Measurements from ENCODE around the gene CEP152.
A peak's percentile ranks its signal among the peaks of the same experiment; 100 is the strongest.
"Not testable (repeated sequence)": the region's sequence is repeated elsewhere in the genome, so short reads cannot be mapped to it uniquely, and the experiment has no call there.

CEP152 gene, protein sequence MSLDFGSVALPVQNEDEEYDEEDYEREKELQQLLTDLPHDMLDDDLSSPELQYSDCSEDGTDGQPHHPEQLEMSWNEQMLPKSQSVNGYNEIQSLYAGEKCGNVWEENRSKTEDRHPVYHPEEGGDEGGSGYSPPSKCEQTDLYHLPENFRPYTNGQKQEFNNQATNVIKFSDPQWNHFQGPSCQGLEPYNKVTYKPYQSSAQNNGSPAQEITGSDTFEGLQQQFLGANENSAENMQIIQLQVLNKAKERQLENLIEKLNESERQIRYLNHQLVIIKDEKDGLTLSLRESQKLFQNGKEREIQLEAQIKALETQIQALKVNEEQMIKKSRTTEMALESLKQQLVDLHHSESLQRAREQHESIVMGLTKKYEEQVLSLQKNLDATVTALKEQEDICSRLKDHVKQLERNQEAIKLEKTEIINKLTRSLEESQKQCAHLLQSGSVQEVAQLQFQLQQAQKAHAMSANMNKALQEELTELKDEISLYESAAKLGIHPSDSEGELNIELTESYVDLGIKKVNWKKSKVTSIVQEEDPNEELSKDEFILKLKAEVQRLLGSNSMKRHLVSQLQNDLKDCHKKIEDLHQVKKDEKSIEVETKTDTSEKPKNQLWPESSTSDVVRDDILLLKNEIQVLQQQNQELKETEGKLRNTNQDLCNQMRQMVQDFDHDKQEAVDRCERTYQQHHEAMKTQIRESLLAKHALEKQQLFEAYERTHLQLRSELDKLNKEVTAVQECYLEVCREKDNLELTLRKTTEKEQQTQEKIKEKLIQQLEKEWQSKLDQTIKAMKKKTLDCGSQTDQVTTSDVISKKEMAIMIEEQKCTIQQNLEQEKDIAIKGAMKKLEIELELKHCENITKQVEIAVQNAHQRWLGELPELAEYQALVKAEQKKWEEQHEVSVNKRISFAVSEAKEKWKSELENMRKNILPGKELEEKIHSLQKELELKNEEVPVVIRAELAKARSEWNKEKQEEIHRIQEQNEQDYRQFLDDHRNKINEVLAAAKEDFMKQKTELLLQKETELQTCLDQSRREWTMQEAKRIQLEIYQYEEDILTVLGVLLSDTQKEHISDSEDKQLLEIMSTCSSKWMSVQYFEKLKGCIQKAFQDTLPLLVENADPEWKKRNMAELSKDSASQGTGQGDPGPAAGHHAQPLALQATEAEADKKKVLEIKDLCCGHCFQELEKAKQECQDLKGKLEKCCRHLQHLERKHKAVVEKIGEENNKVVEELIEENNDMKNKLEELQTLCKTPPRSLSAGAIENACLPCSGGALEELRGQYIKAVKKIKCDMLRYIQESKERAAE (N-terminal part only)

DNA sequence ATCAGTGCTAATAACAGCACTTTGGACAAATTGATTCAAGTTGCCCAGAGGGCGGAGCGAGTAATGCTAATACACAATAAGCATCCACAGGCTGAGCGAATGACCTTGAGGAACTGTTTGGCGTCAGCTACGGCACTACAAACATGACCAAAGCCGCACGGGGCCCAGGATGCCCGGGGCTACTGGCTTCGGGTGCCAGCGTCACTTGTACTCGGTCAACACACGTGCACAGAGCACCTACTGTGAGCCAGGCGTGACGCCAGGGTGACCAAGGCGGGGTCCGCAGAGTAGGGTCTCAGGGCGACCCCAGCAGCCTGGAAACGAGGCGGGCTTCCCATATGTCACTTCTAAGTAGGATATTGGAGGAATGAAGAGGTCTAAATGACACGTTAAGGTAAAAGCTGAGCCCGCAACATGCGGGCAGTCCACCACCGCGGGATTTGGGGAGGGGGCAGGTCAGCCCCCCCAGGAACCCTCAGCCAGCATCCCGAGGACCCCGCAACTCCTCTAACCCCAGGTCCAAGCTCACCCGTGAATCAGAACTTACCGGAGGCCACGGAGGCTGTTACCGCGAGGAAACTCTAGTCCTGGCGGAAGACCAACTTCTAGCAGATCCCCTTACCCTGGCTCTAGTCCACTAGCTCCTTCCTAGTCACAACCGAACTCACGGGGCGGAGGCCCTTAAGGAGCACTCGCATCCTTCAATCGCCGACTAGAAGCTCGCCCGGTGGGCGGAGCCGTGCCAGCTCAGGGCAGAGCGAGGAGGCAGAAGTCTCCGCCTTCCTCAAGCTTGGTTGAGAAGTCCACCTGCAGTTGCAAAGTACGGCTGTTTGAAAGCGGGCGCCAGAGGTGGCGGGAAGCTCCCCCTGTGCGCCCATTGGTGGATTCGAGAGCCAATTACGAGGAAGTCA is at the start of gene CEP152:
TSS of gene CEP152 (minus strand) at position 656 of the 911 bp plus-strand sequence. CDS start 5,420 bp downstream, outside the sequence.
- peak; percentile 100 for DNase-seq (ENCODE audit: low read depth)

DNA sequence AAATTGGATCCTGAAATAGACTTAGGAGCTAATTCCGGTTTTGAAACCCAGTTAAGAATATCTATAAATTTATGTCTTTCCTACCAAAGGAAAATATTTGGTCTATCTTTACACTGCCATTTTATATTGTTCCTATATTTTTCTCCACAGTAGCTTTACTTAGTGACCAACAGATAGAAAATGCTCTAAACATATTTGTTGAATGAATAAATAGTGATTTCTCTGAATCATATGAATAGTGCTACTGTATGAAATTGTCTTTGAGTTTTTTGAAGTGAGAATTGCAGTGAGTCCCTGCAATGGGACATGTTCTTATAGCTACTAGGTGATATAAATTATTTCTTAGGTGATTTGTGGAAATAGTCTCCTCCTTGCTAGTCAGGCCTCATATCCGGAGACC is 48.6 kb upstream of the CEP152 start:
- DNase-seq (ENCODE audit: low read depth): no peak

DNA sequence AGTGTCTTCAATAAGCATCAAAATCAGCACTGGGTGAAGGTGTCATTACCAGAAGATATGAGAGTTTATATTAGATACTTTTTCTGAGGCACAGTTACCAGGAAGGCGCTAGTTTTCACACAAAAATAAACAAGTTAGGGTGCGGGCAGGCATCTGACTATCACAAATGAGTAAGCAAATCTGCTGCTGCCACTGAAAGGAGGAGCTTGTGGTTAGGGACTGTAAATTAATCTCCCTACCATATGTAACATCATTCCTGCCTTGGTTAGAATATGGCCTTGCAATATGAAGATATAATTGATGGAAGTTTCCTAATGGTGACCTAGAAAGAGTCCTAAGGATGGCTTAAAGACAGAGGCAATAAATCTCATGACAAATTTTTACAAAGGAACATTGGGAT is 47.5 kb upstream of the CEP152 start:
- DNase-seq (ENCODE audit: low read depth): no peak

DNA sequence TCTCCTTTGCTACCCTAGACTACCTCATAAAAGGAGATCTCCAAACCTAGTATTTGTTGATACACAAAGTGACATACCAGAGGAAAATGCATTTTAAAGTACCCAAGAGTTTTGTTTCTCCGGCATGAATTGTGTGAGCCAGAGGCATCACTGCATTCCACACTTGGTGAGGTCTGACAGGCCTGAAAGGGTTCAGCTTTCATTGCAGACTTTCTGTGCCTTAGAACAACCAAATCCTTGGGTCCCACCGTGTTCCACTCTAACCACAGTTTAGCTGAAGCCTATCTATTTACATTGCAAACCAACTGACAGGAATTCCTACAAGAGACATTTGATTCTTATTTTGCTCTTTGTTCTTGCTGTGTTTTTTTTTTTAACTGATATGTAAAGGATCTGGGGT is 46.1 kb upstream of the CEP152 start:
- DNase-seq (ENCODE audit: low read depth): no peak

DNA sequence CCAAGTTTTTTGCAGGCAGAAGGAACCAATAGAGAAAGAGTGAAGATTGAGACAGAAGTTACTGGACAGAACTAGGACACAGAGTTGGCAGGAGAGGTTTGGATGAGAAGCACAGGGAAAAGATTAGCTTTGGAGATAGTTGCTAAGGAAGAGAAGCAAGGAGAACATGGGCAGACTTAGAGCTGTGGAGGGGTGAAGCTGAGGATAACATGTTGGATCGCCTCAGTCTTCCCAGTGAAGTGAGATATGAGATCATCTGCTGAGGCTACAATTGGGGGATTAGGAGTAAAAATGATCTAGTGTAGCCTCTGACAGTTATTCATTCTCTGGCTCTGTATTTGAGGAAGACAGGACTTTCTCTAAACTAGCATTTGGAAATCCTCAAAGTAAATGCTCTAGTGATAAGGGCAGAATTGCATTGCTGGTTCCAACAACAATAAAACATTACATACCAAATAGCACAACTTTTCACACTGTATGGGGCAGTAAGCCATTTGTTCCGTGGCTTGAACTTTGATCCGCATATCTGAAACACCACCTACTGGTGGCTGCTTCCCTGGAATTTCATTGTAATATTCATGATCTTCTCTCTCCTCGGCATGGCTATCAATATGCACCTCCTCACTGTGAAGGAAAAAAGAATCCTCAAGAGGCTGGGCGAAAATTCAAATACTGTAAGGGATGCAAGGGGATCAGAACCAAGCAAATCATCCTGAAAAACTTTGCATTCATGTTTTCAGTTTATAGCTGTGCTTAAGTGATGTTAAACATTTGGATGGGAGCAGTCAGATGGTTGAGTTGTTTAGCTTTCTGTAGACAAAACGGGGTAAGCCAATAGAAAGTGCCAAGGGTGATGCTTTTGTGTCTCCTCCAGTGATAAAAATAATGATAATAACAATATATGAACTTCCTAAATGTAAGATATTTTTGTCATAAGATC is 44.9 kb upstream of the CEP152 start:
- no peak for DNase-seq (ENCODE audit: low read depth)

DNA sequence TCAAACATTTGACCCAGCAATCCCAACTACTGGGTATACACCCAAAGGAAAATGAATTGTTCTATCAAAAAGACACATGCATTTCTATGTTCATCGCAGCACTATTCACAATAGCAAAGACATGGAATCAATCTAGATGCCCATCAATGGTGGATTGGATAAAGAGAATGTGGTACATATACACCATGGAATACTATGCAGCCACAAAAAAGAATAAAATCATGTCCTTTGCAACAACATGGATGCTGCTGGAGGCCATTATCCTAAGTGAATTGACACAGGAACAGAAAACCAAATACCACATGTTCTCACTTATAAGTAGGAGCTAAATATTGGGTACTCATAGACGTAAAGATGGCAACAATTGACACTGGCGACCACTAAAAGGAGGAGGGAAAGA is 43.6 kb upstream of the CEP152 start:
- DNase-seq (ENCODE audit: low read depth): not testable (repeated sequence)

DNA sequence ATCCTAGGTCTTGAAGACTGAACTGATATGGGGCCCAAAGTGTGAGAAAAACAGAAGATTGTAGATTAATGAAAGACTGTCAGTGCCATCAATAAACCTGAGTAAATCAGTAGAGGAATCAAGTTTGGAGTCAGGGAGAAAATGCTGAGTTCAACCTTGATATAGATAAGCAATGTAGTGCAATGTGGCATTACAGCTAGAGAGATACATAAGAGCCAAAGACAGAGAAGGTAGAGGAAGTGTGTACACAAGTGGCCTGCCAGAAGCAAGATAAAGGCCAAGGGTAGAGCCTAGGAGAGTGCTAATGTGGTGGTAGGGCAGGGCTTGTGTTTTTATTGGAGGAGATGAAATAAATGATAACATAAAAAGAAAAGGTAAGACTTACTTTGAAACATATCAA is 41.1 kb upstream of the CEP152 start:
- DNase-seq (ENCODE audit: low read depth): no peak

DNA sequence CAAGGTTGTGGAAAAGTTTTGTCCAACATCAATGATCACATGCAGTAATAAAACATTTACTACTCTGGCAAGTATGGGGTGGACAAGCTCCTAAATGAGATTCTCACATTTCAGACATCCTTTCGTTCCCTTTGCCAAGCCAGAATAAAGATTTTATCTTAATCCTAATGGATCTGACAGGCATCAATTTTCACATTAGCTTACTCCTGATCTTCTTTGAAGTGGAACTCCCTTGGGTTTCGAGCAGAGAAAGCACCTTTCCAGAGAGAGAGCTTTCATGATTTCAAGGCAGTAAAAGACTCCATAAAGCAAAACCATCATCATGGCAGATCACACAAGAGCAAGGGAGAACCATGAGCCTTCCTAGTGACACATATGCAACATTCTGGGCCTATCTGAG is 39.8 kb upstream of the CEP152 start:
- no peak for DNase-seq (ENCODE audit: low read depth)

DNA sequence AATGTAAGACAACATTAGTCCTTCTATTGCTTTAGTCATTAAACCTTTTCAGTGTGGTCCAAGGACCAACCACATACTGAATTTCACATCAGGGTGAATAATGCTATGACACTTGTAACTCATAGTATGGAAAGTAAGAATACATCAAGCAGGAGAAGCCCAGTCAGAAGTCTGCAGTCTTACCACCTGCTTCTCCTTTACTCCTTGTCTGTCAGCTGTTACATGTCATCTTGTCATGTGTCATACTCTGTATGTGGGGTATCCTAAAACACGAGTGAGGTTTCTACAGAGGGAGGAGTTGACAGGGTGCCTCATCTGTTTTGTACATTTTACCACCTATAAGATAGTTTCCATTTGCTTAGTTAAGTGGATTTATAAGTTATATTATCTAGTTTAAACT is 34.3 kb upstream of the CEP152 start:
- DNase-seq (ENCODE audit: low read depth): no peak

DNA sequence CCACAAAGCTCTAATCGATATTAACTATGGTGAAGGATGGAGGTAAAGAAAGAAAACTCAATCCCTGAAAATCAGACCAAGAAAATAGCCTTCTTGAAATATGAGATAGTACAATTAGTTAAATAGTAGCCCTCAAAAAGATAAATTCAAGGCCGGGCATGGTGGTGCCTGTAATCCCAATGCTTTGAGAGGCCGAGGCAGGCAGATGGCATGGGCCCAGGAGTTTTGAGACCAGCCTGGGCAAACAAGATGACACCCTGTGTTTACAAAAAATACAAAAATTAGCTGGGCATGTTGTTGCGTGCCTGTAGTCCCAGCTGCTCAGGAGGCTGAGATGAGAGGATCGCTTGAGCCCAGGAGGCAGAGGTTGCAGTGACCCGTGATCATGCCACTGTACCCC is 31.6 kb upstream of the CEP152 start:
- DNase-seq (ENCODE audit: low read depth): no peak

DNA sequence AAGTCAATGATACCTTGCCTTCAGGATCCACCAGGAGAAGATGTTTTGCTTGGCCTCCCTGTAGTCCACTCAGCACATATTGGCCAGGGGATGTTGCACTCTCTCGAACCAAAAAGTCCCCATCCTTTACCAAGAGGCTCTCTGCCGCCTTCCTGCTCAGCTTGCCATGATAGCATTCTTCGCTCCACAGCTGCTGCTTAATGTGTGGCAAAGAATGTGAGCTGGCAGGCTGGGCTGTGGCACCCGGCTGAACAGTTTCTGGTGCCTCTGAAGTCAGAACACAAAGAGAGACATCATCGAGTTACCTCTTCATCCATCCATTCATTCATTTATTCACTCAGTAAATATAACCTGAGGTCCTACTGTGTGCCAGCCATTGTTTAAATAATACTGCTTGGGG is 23.9 kb upstream of the CEP152 start:
- DNase-seq (ENCODE audit: low read depth): no peak

DNA sequence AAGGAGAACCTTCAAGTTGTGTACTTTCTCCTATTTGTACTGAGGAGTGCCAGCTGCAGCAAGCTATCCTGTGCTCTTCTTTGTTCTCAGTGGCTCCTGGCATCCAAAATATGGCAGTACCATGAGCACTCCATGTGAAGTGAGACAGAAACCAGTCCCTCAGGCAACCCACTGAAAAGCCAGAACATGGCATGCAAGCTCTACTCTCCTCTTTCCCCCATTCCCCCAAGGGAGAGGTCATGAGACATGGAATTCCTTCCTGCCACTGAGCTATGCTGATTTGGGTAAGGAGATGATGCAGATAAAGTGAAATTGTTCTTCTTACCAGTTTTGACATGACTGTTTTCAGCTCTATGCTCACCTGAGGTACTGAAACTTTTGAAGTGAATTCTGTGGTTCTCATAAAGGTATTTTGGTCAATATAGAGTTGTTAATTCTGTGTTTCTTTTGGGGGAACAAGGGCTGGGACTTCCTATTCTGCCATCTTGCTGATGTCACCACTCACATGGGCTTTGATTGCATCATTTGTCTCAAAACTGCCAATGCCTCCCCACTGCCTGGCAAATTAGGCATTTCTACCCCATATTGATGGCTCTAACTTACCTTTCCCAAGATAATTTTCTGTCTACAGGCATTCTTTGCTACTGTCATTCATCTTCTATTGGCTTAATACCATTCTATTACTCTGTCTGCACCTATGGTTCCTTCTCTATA is 22.8 kb upstream of the CEP152 start:
- DNase-seq (ENCODE audit: low read depth): no peak

DNA sequence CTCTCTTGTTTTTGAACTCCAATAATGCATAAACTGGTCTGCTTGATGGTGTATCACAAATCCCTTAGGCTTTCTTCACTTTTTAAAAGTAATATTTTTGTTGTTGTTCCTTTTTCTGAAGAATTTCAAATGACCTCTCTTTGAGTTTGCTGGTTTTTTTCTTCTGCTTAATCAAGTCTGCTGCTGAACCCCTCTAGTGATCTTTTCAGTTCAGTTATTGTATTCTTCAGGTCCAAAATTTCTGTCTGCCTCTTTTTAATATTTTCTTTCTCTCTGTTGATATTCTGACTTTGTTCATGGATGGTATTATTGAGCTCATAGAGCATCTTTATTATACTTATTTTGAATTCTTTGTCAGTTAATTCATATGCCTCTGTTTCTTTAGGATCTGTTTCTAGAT is 21.8 kb upstream of the CEP152 start:
- DNase-seq (ENCODE audit: low read depth): no peak

DNA sequence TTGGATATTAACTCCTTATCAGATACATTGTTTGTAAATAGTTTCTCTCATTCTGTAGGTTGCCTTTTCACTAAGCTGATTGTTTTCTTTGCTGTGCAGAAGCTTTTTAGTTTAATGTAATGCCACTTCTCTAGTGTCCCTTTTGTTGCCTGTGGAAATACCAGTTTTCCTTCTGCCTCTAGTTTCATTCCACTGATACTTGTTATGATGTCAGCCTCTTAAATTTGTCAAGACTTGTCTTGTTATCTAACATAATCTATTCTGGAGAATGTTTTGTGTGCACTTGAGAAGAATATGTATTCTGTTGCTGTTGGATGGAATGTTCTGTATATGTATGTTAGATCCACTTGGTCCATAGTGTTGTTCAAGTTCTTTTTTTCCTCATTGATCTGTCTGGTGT is 18.0 kb upstream of the CEP152 start:
- no peak for DNase-seq (ENCODE audit: low read depth)

DNA sequence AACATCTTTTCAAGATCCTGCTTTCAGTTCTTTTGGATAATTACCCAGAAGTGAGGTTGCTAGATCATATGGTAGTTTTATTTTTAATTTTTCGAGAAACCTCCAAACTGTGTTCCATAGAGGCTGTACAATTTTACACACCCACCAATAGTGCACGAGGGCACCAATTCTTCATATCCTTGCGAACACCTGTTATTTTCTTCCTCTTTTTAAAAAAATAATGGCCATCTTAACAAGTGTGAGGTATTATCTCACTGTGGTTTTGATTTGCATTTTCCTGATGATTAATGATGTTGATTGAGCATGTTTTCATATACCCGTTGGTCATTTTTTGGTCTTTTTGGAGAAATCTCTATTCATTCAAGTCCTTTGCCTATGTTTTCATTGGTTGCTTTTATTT is 17.6 kb upstream of the CEP152 start:
- no peak for DNase-seq (ENCODE audit: low read depth)

DNA sequence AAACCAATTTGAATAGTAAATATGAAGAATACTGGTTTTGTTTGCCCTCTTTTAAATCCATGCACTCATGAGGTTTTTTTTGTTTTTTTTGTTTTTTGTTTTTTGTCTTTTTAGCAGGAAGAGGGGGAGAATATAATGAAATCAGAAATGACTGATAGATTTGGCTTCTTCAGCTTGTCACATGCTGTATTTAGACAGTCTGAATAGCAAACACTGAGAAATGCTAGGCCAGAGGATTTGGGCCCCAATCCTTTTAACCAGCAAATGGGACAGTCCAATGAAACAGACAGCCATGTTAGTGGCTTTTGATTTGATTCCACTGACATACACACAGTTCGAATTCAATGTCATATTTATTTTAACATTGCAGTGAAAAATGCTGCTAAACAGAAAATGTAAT is 14.2 kb upstream of the CEP152 start:
- no peak for DNase-seq (ENCODE audit: low read depth)

DNA sequence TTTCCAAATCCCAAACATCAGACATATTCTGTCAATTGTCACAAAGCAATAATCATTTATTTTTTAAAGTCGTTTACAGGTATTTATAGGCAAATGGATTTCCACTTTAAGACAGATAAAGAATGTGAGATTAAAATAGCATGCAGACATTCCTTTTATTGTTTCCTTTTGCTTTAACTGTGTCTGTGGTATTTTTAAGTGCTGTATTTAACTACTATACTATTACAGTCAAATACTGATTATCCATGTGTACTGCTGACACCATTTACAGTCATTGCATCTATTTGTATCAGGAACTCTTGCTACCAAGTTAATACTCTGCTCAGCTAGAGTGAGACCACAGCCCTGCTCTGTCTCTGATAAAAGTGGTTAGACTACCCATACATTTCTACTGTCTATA is 12.8 kb upstream of the CEP152 start:
- DNase-seq (ENCODE audit: low read depth): no peak

DNA sequence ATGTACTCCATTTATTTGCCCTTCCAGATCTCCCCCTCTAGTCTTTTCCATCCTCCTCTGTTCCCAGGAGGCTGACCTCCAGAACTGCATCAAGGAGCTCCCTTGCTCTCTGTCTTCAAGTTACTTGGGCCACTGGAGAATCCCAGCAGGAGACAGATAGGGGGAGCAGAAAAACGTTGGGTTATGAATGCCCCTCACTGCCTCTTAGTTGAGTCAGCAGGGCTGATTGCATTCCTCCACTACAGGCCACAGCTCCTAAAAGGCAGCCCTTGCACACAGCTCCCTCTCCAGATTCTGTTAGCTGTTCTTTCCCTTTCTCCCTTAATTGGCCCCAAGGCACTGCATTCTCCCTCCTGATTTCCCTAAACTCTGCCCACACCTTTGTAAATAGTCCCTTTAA is 12.4 kb upstream of the CEP152 start:
- DNase-seq (ENCODE audit: low read depth): no peak

DNA sequence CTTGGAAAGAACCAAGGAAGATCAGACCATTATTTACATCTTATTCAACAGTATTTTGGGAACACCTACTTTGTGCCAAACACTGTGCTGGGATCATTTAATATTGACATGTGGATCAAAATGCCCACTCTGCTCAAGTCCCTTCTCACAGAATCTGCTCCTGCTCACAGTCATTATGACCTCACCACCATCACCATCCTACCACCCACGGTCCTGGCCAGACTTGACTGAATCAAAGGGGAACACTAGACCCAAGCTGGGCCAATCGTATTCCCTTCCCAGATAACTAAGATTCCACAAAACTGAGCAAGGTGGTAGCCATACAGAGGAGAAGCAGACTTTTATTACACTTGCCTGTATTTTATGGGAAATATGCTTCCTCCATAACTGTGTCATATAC is 3.4 kb upstream of the CEP152 start:
- DNase-seq (ENCODE audit: low read depth): no peak
